H1 (cell line): ENCODE data around the gene ERVV-1. TPM values are rescaled to one million over a fixed set of nuclear protein-coding genes. Genes with fewer than 3 reads are reported as not detected.

Experiments
- CTCF ChIA-PET: fragments of 300-600 bp; sonication (Branson Sonifier 250); formaldehyde crosslinking; loops from one replicate; lab custom pipeline; 2021; ENCODE audit not compliant: partially characterized antibody; lab: Charles Lee
- POLR2A ChIA-PET: fragments of 300-600 bp; sonication (Branson Sonifier 250); formaldehyde crosslinking; loops from one replicate; lab custom pipeline; 2021; ENCODE audit warnings: inconsistent platforms; ENCODE audit not compliant: partially characterized antibody; lab: Charles Lee
- DNase-seq, 2 experiments: peaks; one replicate each; pipeline versions ENCODE4 v3.0.0 to v3.0.0-alpha.2; 2010 to 2022; ENCODE audit warnings: low spot score in 2 of 2, low read depth in 1 of 2, mixed read lengths in 1 of 2
- FAIRE-seq: peaks from 2 replicates; lab custom pipeline; 2011; peaks lifted over from hg19 to GRCh38; lab: Jason Lieb, UNC
- H2AFZ ChIP-seq: 2 replicates; pipeline ENCODE4 v1.8.1; 2012; ENCODE audit warnings: low read length, inconsistent platforms
- H2AK5ac ChIP-seq: 2 replicates; pipeline ENCODE4 v1.6.1; 2013; ENCODE audit warnings: low read depth, low read length
- H2BK120ac ChIP-seq: replicated peaks from 2 replicates; pipeline ENCODE3; 2013; ENCODE audit warnings: low read depth, low read length, inconsistent platforms
- H2BK12ac ChIP-seq: 2 replicates; pipeline ENCODE4 v1.6.1; 2013; ENCODE audit warnings: low read depth, low read length
- H2BK15ac ChIP-seq: 2 replicates; pipeline ENCODE4 v1.6.1; 2013; ENCODE audit warnings: low read length
- H2BK20ac ChIP-seq: 2 replicates; pipeline ENCODE4 v1.6.1; 2013; ENCODE audit warnings: low read length
- H2BK5ac ChIP-seq: 2 replicates; pipeline ENCODE4 v1.6.1; 2013; ENCODE audit warnings: low read depth, low read length
- H3K14ac ChIP-seq: 2 replicates; pipeline ENCODE4 v1.6.1; 2013; ENCODE audit warnings: inconsistent platforms; ENCODE audit not compliant: insufficient read length
- H3K18ac ChIP-seq: 2 replicates; pipeline ENCODE4 v1.6.1; 2013; ENCODE audit warnings: low read length; ENCODE audit errors: extremely low read depth
- H3K23ac ChIP-seq: 2 replicates; pipeline ENCODE4 v1.6.1; 2013; ENCODE audit warnings: inconsistent platforms; ENCODE audit not compliant: insufficient read length
- H3K23me2 ChIP-seq: 2 replicates; pipeline ENCODE4 v1.6.1; 2013; ENCODE audit warnings: low read depth, low read length
- H3K27ac ChIP-seq: 2 replicates; pipeline ENCODE4 v1.6.1; 2011; ENCODE audit warnings: low read depth, low read length, inconsistent platforms
- H3K27me3 ChIP-seq, 4 experiments: replicated peaks in 1 of 4; 1 replicate in 1 of 4; 2 replicates in 3 of 4; pipeline versions ENCODE4 v1.6.1 to v1.8.1; 2011 to 2013; ENCODE audit warnings: low read length in 3 of 4, mild to moderate bottlenecking in 3 of 4, inconsistent platforms in 2 of 4, mixed read lengths in 2 of 4, moderate library complexity in 1 of 4; ENCODE audit not compliant: control insufficient read depth in 3 of 4, insufficient read depth in 3 of 4; ENCODE audit errors: extremely low read depth in 1 of 4
- H3K36me3 ChIP-seq, 4 experiments: 2 replicates each; pipeline versions ENCODE4 v1.6.1 to v1.8.1; 2011 to 2013; ENCODE audit warnings: mild to moderate bottlenecking in 4 of 4, low read length in 3 of 4, moderate library complexity in 2 of 4, control low read depth in 1 of 4, inconsistent platforms in 1 of 4; ENCODE audit not compliant: insufficient read depth in 4 of 4, control insufficient read depth in 2 of 4
- H3K4ac ChIP-seq: replicated peaks from 2 replicates; pipeline ENCODE3; 2013; ENCODE audit warnings: low read length, low read depth, mixed read lengths, inconsistent platforms; ENCODE audit not compliant: insufficient read length
- H3K4me1 ChIP-seq, 4 experiments: replicated peaks in 1 of 4; 1 replicate in 1 of 4; 2 replicates in 3 of 4; pipeline versions ENCODE4 v1.6.1 to v1.8.1; 2011 to 2013; ENCODE audit warnings: low read length in 3 of 4, inconsistent platforms in 2 of 4, mixed read lengths in 1 of 4; ENCODE audit not compliant: insufficient read depth in 4 of 4, control insufficient read depth in 3 of 4
- H3K4me2 ChIP-seq, 2 experiments: 2 replicates each; pipeline versions ENCODE4 v1.6.1 to v1.8.1; 2011 to 2013; ENCODE audit warnings: low read depth in 2 of 2, low read length in 2 of 2, control low read depth in 1 of 2, inconsistent platforms in 1 of 2, mild to moderate bottlenecking in 1 of 2; ENCODE audit not compliant: insufficient read depth in 1 of 2
- H3K4me3 ChIP-seq, 4 experiments: fragments of 200-600, 300-600 bp in 1 of 4; sonication (generic), shearing (Covaris generic), sonication (Bioruptor Twin) in 1 of 4; 2 replicates each; pipeline versions ENCODE4 v1.5.1 to v1.8.1; 2011 to 2016; ENCODE audit warnings: low read length in 4 of 4, low read depth in 3 of 4, control low read depth in 2 of 4, inconsistent platforms in 2 of 4, mild to moderate bottlenecking in 2 of 4, mixed read lengths in 1 of 4, moderate library complexity in 1 of 4; ENCODE audit not compliant: insufficient read depth in 2 of 4; ENCODE audit errors: extremely low read depth in 1 of 4
- H3K56ac ChIP-seq: replicated peaks from 2 replicates; pipeline ENCODE3; 2013; ENCODE audit warnings: low read depth, mild to moderate bottlenecking, mixed read lengths, low read length, inconsistent platforms; ENCODE audit not compliant: insufficient read length
- H3K79me1 ChIP-seq: 2 replicates; pipeline ENCODE4 v1.6.1; 2013; ENCODE audit warnings: low read depth, low read length, control low read depth
- H3K79me2 ChIP-seq, 2 experiments: 2 replicates each; pipeline versions ENCODE4 v1.6.1 to v1.8.1; 2012 to 2013; ENCODE audit warnings: low read length in 2 of 2, mild to moderate bottlenecking in 2 of 2, inconsistent platforms in 1 of 2; ENCODE audit not compliant: insufficient read depth in 2 of 2, control insufficient read depth in 1 of 2
- H3K9ac ChIP-seq, 4 experiments: replicated peaks in 1 of 4; 1 replicate in 1 of 4; 2 replicates in 3 of 4; pipeline versions ENCODE4 v1.6.1 to v1.8.1; 2011 to 2013; ENCODE audit warnings: low read depth in 3 of 4, low read length in 3 of 4, control low read depth in 2 of 4, mild to moderate bottlenecking in 2 of 4, moderate library complexity in 2 of 4, inconsistent platforms in 1 of 4; ENCODE audit errors: extremely low read depth in 1 of 4
- H3K9me3 ChIP-seq, 2 experiments: 2 replicates each; pipeline versions ENCODE4 v1.6.1 to v1.8.1; 2012 to 2013; ENCODE audit warnings: mild to moderate bottlenecking in 2 of 2, moderate library complexity in 2 of 2, control low read depth in 1 of 2, inconsistent platforms in 1 of 2, low read depth in 1 of 2, low read length in 1 of 2, mixed read lengths in 1 of 2; ENCODE audit not compliant: insufficient read depth in 2 of 2
- H4K20me1 ChIP-seq, 2 experiments: replicated peaks in 1 of 2; 2 replicates each; pipeline versions ENCODE3 to v1.8.1; 2011 to 2013; ENCODE audit warnings: inconsistent platforms in 2 of 2, low read length in 2 of 2, mild to moderate bottlenecking in 1 of 2; ENCODE audit not compliant: insufficient read depth in 2 of 2, control insufficient read depth in 1 of 2
- H4K5ac ChIP-seq: 2 replicates; pipeline ENCODE4 v1.6.1; 2013; ENCODE audit warnings: low read length, low read depth, mixed read lengths, inconsistent platforms; ENCODE audit not compliant: insufficient read length
- H4K8ac ChIP-seq: 2 replicates; pipeline ENCODE4 v1.8.0; 2013; ENCODE audit warnings: mild to moderate bottlenecking, moderate library complexity, low read length, inconsistent platforms; ENCODE audit not compliant: insufficient read depth; ENCODE audit errors: extremely low read depth
- H4K91ac ChIP-seq: replicated peaks from 2 replicates; pipeline ENCODE3; 2013; ENCODE audit warnings: low read length, mixed read lengths, inconsistent platforms; ENCODE audit not compliant: insufficient read length
- BRCA1 ChIP-seq: IDR thresholded peaks from 2 replicates; pipeline ENCODE4 v1.6.1; 2012; ENCODE audit warnings: low read depth, low read length, improper control_type of control experiment
- FOSL1 ChIP-seq: IDR thresholded peaks from 2 replicates; pipeline ENCODE4 v1.6.1; 2011; ENCODE audit warnings: mild to moderate bottlenecking, low read depth, low read length, moderate library complexity; ENCODE audit not compliant: insufficient read depth
- SP1 ChIP-seq: IDR thresholded peaks from 2 replicates; pipeline ENCODE4 v1.6.1; 2011; ENCODE audit warnings: low read depth, low read length
- YY1 ChIP-seq: IDR thresholded peaks from 2 replicates; pipeline ENCODE4 v1.6.1; 2011; ENCODE audit warnings: low read depth, mild to moderate bottlenecking, low read length
- WGBS, 2 experiments: shearing (Covaris generic) in 1 of 2; methylation state at CpG; one replicate each; pipeline versions ENCODE4 v1.1.6 to v1.1.7; 2013 to 2015; ENCODE audit warnings: low lambda C conversion rate in 2 of 2, mixed read lengths in 2 of 2, inconsistent platforms in 1 of 2, low coverage in 1 of 2, missing lambda C conversion rate in 1 of 2; ENCODE audit not compliant: insufficient replicate concordance in 2 of 2, insufficient coverage in 1 of 2, insufficient read length in 1 of 2; ENCODE audit errors: extremely low coverage in 1 of 2, missing lambda C conversion rate in 1 of 2; 5-methylcytosine and 5-hydroxymethylcytosine counted together
- long read RNA-seq, 2 experiments: library from RNA in 1 of 2; library from capped mRNA in 1 of 2; stranded (forward); transcript quantifications; one replicate each; pipeline ENCODE4 v2.0.0, GENCODE V29; 2021; ENCODE audit warnings: inconsistent platforms in 1 of 2
- polyA minus RNA-seq, 3 experiments: library from RNA; depleted of rRNA, polyadenylated mRNA; stranded (reverse); fragments of >200 nt; gene quantifications; 1 replicate in 2 of 3; 2 replicates in 1 of 3; pipeline ENCODE4 v1.2.3, GENCODE V29; 2011
- polyA plus RNA-seq, 7 experiments: library from polyadenylated mRNA; depleted of rRNA in 3 of 7; stranded (reverse) in 5 of 7; unstranded in 2 of 7; fragments of >200 nt in 5 of 7; fragments of 200-250 nt in 2 of 7; gene quantifications; 1 replicate in 5 of 7; 2 replicates in 1 of 7; 4 replicates in 1 of 7; pipeline versions ENCODE4 v1.2.1 to v1.2.3, GENCODE V29; 2011 to 2013; ENCODE audit warnings: missing spikeins in 2 of 7, mixed read lengths in 2 of 7
- total RNA-seq: library from RNA; stranded (reverse); fragmentation: NEBNext Ultra II Directional; extraction: Animal tissue kit (Norgen Biotek cat#: 25700); gene quantifications from 2 replicates; pipeline ENCODE4 v1.2.1, GENCODE V29; 2021

Gene ERVV-1
- total RNA-seq (not detected in 2 replicates), polyA plus RNA-seq (2011; rRNA removed) (not detected in 2 replicates), polyA minus RNA-seq (2011; rRNA and poly(A)+ RNA removed) (not detected in 2 replicates)
- polyA plus RNA-seq (2011; cell fraction: cytosol; rRNA removed) = not detected
- not detected for polyA plus RNA-seq (2011; cell fraction: nucleus; rRNA removed)
- not detected in 4 replicates for polyA plus RNA-seq (2012, experiment 1 of 2)
- polyA plus RNA-seq (2012, experiment 2 of 2) = not detected
- 0.02 TPM for polyA plus RNA-seq (2013, experiment 1 of 2)
- not detected for polyA plus RNA-seq (2013, experiment 2 of 2)
- polyA minus RNA-seq (2011; cell fraction: cytosol; rRNA and poly(A)+ RNA removed) = not detected
- polyA minus RNA-seq (2011; cell fraction: nucleus; rRNA and poly(A)+ RNA removed) = not detected
- long read RNA-seq, experiment 1 = 0 reads
- long read RNA-seq, experiment 2 = 0 reads

- TF ChIP-seq FOSL1 (no peak), BRCA1 (no peak), YY1 (no peak), SP1 (no peak)
- 88% methylated on average over 7 of the region's 7 CpGs; no CpG with 5 or more reads in 1 of the 2 experiments for WGBS, 2 experiments
- Histone ChIP-seq H3K18ac (no peak within 1 kb of the TSS), H3K79me1 (no peaks in the 10 kb centered on the region), H3K4me3 (no peak within 1 kb of the TSS), H2BK5ac (no peak within 1 kb of the TSS), H2BK12ac (no peak within 1 kb of the TSS), H3K4me2 (no peak within 1 kb of the TSS), H3K56ac (no peak within 1 kb of the TSS), H3K9ac (no peak within 1 kb of the TSS), H4K5ac (no peak within 1 kb of the TSS), H2BK120ac (no peak within 1 kb of the TSS), H4K91ac (no peak within 1 kb of the TSS), H3K23me2 (no peaks in the 10 kb centered on the region), H4K8ac (no peak within 1 kb of the TSS), H4K20me1 (no peaks in the 10 kb centered on the region), H3K23ac (no peak within 1 kb of the TSS), H2AK5ac (no peak within 1 kb of the TSS), H3K27me3 (no peaks in the 10 kb centered on the region), H3K79me2 (no peaks in the 10 kb centered on the region), H2AFZ (no peak within 1 kb of the TSS), H2BK15ac (no peak within 1 kb of the TSS), H3K36me3 (no peaks in the 10 kb centered on the region), H3K27ac (no peak within 1 kb of the TSS), H3K14ac (no peak within 1 kb of the TSS), H3K9me3 (no peaks in the 10 kb centered on the region), H3K4ac (no peak within 1 kb of the TSS), H3K4me1 (no peaks in the 10 kb centered on the region; a peak in 2 of 7 replicates), H2BK20ac (no peak within 1 kb of the TSS)
- CTCF ChIA-PET = no interaction called here
- DNase-seq = no peak
- FAIRE-seq = no peak
- POLR2A ChIA-PET = interaction anchor here (0.6 kb wide), 1 partner anchor 29 kb away, joined by 4 read pairs; no protein-coding TSS in a partner anchor
These were observed at the start of gene ERVV-1 for GRCh38 chr19:53013621-53014020. ERVV-1 (plus strand) TSS chr19:53013921; CDS start chr19:53014091, 170 bp downstream.
